Putamen (tissue), 1 donor: Measurements from ENCODE around the gene MYLK4.

Experiments used
- DNase-seq: peaks from one replicate; pipeline ENCODE4 v3.0.0-alpha.2; 2016; ENCODE audit warnings: low spot score

The MYLK4 gene

DNA sequence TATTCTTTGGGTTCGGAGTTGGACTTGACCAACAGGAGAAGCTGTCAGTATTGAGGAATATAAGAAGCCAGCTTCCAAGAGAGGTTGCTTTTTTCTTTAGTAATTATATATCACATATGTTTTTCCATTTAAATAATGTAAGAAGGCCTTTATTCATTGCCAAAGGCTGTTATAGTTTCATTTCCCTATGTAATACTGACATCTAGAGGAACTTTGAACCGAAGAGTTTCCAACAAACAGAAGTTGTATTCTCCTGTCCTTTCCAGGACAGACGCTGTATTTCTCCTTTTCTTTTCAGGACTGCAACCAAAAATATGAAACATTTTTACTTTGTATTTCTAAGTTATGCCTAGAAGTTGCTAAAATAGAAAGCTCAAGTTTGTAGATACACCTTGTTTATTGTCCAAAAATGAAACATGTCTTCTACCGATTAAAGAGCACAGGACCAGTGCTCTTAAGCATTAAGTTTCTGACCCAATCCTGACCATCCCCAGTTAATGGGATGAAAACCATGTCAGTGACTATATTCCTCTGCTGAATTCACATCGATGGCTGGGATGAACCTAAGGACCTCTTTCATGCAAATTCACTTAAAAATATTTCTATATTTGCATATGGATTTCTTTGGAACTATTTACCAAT, 55.1 kb downstream of the MYLK4 start:
- DNase-seq = no peak

DNA sequence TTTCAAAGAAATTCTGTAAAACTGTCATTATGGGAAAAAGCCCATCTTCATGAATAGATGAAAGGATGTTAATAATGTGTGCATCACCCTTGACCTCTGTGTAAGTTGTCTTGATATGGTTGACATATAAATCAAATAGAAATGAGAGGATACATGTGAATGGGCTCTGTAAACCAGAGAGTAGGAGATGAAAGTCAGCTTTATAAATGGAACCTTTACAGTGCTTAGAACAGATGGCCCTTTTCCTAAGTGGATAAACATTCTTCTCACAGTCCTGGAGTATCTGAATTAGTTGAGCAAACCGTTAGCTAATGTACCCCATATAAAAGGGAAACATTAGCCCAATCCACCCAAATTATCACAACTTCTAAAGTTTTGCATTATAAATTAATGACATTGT, 57.5 kb downstream of the MYLK4 start:
- no peak for DNase-seq

- DNase-seq = no peak
Measured at GRCh38 chr6:2688401-2689064, 62.2 kb downstream of the MYLK4 start.

- DNase-seq = no peak
Measured at GRCh38 chr6:2687456-2687855, 63.3 kb downstream of the MYLK4 start.

GRCh38 chr6:2686515-2686914, 64.2 kb downstream of the MYLK4 start:
- DNase-seq = no peak

- no peak for DNase-seq
Measured at GRCh38 chr6:2684766-2685754, 65.7 kb downstream of the MYLK4 start.

- DNase-seq = no peak
Measured at GRCh38 chr6:2684103-2684749, 66.5 kb downstream of the MYLK4 start.

- DNase-seq = no peak
Measured at GRCh38 chr6:2680264-2680922, 70.3 kb downstream of the MYLK4 start.

DNA sequence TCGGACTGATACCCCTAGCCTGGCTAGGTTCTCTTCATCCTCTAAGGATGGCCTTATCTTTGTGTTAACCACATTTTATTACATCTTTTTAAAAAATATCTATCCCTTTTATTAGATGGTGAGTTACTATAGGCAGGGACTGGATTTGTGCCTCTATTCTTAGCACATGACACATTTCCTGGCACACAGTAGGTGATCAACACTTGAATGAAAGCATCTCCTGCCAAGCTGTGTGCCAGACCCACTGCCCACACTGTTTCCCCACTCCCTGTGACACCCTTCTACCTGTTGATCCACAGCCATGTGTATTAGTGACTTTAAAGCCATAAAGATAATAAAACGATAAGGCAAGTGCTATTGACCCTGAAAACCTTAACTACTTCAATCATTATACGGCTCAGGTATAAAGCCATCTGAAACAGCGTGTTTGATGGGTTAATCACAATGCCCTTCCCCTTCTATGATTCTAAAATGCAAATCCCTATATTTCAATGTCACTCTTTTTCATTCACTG, 73.6 kb downstream of the MYLK4 start:
- no peak for DNase-seq

- DNase-seq = no peak
Measured at GRCh38 chr6:2676048-2676447, 74.7 kb downstream of the MYLK4 start.

DNA sequence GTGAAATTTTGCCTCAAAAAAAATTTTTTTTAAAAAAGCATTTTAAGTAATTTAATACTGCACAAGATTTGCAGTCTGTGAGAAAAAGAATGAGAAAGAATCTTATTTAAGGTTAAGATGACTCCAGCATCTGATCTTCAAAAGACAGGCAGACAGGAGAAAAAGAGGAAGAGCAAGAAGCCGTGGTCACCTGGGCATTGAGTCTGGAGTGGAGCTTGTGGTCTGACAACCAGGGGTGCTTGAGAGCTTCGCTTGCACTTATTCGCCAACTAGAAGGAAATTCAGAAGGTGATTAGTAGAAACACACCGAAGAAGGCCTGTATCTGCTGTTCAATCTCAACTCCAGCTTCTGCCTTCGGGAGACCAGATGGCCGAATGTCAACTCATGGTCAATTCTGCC, 75.9 kb downstream of the MYLK4 start:
- DNase-seq = no peak

DNA sequence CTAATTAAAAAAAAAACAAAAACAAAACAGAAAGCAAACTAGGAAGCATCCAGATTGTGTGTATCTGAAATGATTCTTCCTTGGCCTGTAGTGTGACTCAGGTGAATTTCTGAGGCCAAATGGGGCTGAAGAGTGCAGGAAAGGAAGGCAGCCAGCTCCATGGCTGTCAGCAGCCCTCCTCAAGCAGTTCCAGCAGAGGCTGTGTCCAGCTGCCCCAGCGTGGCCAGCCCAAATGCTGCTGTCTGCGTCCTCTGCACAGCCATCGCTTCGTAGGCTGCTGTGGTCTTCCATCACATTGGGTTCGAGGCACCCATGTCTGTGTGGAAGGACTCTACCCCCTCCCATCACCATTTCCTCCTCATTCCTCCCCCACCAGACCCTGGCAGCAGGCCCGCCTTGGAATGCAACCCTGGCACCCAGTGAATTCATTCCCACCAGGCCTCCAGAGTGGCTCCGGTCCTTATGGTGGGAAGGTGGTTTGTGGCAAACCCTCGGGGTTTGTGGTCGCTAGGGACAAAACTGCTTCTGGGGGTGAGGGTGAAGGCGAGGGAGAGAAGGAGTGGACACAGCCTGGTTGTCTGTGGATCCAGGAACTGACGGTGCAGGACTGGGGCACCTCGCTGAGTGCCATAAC, 81.5 kb downstream of the MYLK4 start:
- no peak for DNase-seq

GRCh38 chr6:2667617-2668016, 83.1 kb downstream of the MYLK4 start:
- DNase-seq = no peak

- DNase-seq = no peak
Measured at GRCh38 chr6:2666906-2667575, 83.7 kb downstream of the MYLK4 start.

GRCh38 chr6:2665146-2666070, 85.3 kb downstream of the MYLK4 start:
- no peak for DNase-seq

- no peak for DNase-seq
Measured at GRCh38 chr6:2663123-2663522, 87.6 kb downstream of the MYLK4 start.

GRCh38 chr6:2661651-2662050, 89.1 kb downstream of the MYLK4 start:
- DNase-seq = no peak

- DNase-seq = no peak
Measured at GRCh38 chr6:2659882-2660281, 90.8 kb downstream of the MYLK4 start.

DNA sequence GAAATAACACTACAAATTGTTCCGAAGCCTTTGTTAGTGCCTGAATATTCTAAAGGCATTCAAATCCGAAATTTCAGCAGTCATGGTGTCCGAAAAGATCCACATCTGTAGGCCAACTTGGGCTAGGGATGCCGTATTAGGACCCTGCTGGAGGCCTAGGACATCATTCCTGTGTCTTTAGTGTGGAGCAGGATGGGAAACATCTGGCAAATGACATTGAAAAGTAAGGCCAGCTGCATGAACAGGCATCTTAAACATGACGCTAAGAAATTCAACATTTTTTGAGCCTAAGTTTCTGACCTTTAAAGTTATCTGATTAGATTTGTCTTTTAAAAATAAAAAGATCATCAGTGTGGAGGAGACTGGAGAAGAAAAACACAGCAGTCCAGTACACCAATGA, 91.3 kb downstream of the MYLK4 start:
- DNase-seq = no peak
